Prostate gland (tissue), 2 donors: Measurements from ENCODE around the gene SWAP70. TPM values are rescaled to one million over a fixed set of nuclear protein-coding genes. Genes with fewer than 3 reads are reported as not detected.

Experiments
- DNase-seq: peaks from one replicate; pipeline ENCODE4 v3.0.0-alpha.2; 2019; ENCODE audit warnings: low spot score
- H3K27ac ChIP-seq, 2 donors: fragments of 200-600 bp; sonication (generic); 2 replicates each; pipeline ENCODE4 v1.5.1; 2017 to 2019
- H3K27me3 ChIP-seq: fragments of 200-600 bp; sonication (generic); replicated peaks from 2 replicates; pipeline ENCODE4 v1.5.1; 2019; ENCODE audit not compliant: insufficient read depth
- H3K36me3 ChIP-seq, 2 donors: fragments of 200-600 bp; sonication (generic); 1 replicate in 1 of 2; 2 replicates in 1 of 2; pipeline versions ENCODE4 v1.5.1 to v1.8.1; 2017 to 2019
- H3K4me1 ChIP-seq: fragments of 200-600 bp; sonication (generic); replicated peaks from 2 replicates; pipeline ENCODE4 v1.5.1; 2019
- H3K4me3 ChIP-seq, 2 donors: fragments of 200-600 bp; sonication (generic); 2 replicates each; pipeline ENCODE4 v1.5.1; 2017 to 2019
- H3K9me3 ChIP-seq: fragments of 200-600 bp; sonication (generic); 2 replicates; pipeline ENCODE4 v1.5.1; 2017
- POLR2A ChIP-seq: fragments of 450-650 bp; IDR thresholded peaks from one replicate; pipeline ENCODE4 v1.6.1; 2016; ENCODE audit warnings: antibody characterized with exemption, mild to moderate bottlenecking
- POLR2AphosphoS5 ChIP-seq: sonication (generic); formaldehyde crosslinking; IDR thresholded peaks from one replicate; pipeline ENCODE4 v1.6.1; 2017; ENCODE audit warnings: antibody characterized with exemption
- WGBS: methylation state at CpG from one replicate; pipeline ENCODE4 v1.1.5; 2018; 5-methylcytosine and 5-hydroxymethylcytosine counted together
- intact Hi-C: fragments of 100-400 bp; cut with DNase I; formaldehyde crosslinking; loops from one replicate; pipeline ENCODE4 v1.14.2; 2022
- total RNA-seq, 2 donors: library from RNA; depleted of rRNA; stranded (reverse); fragments of >200 nt; gene quantifications; one replicate each; pipeline ENCODE4 v1.1.0, GENCODE V29; 2016
- TF ChIP-seq, protein P1 (sequence below), 4 experiments: fragments of 200-600 bp in 2 of 4; fragments of 450-650 bp in 2 of 4; sonication (generic) in 2 of 4; IDR thresholded peaks; 1 replicate in 3 of 4; 2 replicates in 1 of 4; pipeline ENCODE4 v1.5.1; 2016 to 2019; ENCODE audit warnings: antibody characterized with exemption in 4 of 4, mild to moderate bottlenecking in 2 of 4, moderate library complexity in 2 of 4

SWAP70 gene
- total RNA-seq, 2 donors from 2014 or later: 20.8 to 25.2 TPM

DNA sequence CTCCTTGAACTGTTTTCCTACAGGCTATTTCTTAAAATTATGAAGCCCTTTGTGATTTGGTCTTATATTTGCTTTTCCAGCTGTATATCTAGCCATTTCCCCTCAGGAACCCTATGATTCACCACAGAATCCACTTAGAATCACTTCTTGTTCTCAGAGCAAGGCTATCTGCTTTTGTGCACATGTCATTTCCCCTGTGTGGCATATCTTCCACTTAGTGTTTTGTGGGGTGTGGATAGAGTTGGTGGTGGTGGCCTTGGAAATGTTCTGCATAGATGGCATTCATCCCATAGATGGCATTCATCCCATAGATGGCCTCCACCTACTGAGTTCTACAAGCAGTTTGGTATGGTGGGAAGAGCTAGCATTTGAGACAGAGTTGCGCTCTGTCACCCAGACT lies 44.7 kb downstream of the SWAP70 start:
- Histone ChIP-seq H3K27ac (no peak overlapping the region), H3K9me3 (no peaks in the 10 kb centered on the region), H3K4me3 (no peak overlapping the region), H3K4me1 (no peaks in the 10 kb centered on the region), H3K27me3 (no peaks in the 10 kb centered on the region), H3K36me3 (no peaks in the 10 kb centered on the region)
- TF ChIP-seq POLR2A: no peak
- no peak for TF ChIP-seq POLR2AphosphoS5
- TF ChIP-seq, protein P1, sequence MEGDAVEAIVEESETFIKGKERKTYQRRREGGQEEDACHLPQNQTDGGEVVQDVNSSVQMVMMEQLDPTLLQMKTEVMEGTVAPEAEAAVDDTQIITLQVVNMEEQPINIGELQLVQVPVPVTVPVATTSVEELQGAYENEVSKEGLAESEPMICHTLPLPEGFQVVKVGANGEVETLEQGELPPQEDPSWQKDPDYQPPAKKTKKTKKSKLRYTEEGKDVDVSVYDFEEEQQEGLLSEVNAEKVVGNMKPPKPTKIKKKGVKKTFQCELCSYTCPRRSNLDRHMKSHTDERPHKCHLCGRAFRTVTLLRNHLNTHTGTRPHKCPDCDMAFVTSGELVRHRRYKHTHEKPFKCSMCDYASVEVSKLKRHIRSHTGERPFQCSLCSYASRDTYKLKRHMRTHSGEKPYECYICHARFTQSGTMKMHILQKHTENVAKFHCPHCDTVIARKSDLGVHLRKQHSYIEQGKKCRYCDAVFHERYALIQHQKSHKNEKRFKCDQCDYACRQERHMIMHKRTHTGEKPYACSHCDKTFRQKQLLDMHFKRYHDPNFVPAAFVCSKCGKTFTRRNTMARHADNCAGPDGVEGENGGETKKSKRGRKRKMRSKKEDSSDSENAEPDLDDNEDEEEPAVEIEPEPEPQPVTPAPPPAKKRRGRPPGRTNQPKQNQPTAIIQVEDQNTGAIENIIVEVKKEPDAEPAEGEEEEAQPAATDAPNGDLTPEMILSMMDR (IDR thresholded peaks at IDR 0.05): no peak
- intact Hi-C loops: no loop called here
- no peak for DNase-seq
- WGBS: 93% methylated on average over 1 of the region's 1 CpG

DNA sequence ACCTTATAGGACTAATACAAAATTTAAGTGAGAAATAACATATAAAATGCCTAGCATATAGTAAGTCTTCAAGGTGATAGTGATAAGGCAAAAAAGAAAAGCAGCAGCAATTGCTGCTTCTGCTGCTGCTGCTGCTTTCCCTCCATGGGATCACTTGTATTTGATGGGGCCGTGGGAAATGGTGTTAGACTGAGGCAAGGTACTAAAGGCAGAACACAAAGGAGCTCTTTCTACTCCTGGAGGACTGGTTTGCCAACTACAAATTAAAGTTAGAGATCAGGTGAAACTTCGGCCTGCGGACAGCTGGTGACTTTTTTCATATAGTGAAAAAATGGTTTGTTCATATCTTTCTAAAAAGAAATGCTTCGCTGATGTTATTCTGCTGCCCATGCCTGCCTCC lies 46.3 kb downstream of the SWAP70 start:
- DNase-seq: no peak
- WGBS: 82% methylated on average over 4 of the region's 4 CpGs

DNA sequence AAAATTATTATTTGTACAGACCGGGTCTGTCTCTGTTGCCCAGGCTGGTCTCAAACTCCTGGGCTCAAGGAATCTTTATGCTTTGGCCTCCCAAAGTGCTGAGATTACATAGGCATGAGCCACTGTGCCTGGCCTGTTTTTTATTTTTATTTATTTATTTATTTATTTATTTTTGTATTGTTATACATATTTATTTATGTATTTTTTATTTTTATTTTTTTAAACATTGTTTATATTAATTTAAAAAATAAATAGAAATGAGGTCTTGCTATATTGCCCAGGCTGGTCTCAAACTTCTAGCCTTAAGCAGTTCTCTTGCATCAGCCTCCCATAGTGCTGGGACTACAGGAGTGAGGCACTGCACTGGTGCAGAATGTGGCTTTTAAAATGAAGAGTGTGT lies 47.0 kb downstream of the SWAP70 start:
- no peak for DNase-seq
- Histone ChIP-seq H3K36me3 (no peaks in the 10 kb centered on the region), H3K4me3 (no peak overlapping the region), H3K27me3 (no peaks in the 10 kb centered on the region), H3K9me3 (no peaks in the 10 kb centered on the region), H3K27ac (no peak overlapping the region), H3K4me1 (no peaks in the 10 kb centered on the region)
- intact Hi-C loops: no loop called here
- 91% methylated on average over 1 of the region's 1 CpG for WGBS
- TF ChIP-seq, protein P1 (IDR thresholded peaks at IDR 0.05): no peak
- no peak for TF ChIP-seq POLR2AphosphoS5
- no peak for TF ChIP-seq POLR2A

More for the DNA sequence above, 46.3 kb downstream of the SWAP70 start:
- no peak overlapping the region for H3K4me3 ChIP-seq
- H3K36me3 ChIP-seq: no peaks in the 10 kb centered on the region
- no peaks in the 10 kb centered on the region for H3K27me3 ChIP-seq
- intact Hi-C loops: no loop called here
- no peak overlapping the region for H3K27ac ChIP-seq
- H3K4me1 ChIP-seq: no peaks in the 10 kb centered on the region
- TF ChIP-seq POLR2AphosphoS5: no peak
- TF ChIP-seq POLR2A: no peak
- TF ChIP-seq, protein P1 (IDR thresholded peaks at IDR 0.05): no peak
- H3K9me3 ChIP-seq: no peaks in the 10 kb centered on the region

DNA sequence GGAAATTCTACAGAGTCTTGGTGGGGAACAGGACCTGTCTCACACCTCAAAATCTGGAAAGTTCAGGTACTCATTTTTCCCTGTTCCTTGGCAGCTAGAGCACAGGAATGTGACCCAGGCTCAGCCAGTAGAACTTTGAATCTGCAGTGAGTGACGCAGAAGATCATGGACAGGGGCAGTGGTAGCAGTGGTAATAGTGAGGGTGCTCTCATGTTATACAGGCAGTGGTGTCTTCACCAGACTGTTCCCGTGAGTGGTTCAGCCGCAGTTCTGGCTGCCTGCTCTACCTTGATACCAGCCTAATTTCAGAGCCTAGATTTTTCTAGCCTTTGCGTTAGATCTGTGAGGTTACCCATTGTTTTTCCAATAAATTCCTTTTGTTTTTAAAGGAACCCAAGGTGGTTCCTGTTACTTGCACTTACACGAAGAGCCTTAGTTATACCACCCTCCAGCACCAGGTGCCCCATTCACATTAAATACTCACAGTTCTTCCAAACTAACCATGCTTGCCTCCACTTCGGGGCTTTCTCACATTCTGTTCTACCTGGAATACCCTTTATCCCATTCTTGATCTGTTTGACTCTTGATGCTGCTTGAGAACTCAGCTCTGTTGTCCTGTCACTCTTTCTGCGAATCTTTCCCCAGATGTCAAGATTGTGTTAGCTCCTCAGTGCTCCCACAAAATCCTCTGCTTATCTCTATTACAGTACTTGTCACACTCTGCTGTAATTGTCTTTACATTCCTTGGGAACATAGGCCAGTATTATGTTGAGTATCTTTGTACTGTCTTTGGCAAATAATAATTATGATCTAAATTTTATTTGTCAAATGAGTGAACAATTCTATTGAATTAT lies 47.8 kb downstream of the SWAP70 start:
- no peak for DNase-seq
- no peaks in the 10 kb centered on the region for H3K36me3 ChIP-seq
- H3K4me3 ChIP-seq: no peak overlapping the region
- WGBS: 78% methylated on average over 7 of the region's 7 CpGs
- intact Hi-C loops: no loop called here
- no peaks in the 10 kb centered on the region for H3K9me3 ChIP-seq
- TF ChIP-seq POLR2AphosphoS5 (no peak), POLR2A (no peak)
- TF ChIP-seq, protein P1 (IDR thresholded peaks at IDR 0.05): no peak
- no peaks in the 10 kb centered on the region for H3K4me1 ChIP-seq
- H3K27ac ChIP-seq: no peak overlapping the region
- no peaks in the 10 kb centered on the region for H3K27me3 ChIP-seq
